DLD1 (cell line): ENCODE data around the gene MYL6B.

ENCODE experiments used
- in situ Hi-C: cut with HindIII; loops from 2 replicates; pipeline ENCODE4 v1.10.0; 2017; ENCODE audit warnings: low sequenced_read_pairs

MYL6B gene

DNA sequence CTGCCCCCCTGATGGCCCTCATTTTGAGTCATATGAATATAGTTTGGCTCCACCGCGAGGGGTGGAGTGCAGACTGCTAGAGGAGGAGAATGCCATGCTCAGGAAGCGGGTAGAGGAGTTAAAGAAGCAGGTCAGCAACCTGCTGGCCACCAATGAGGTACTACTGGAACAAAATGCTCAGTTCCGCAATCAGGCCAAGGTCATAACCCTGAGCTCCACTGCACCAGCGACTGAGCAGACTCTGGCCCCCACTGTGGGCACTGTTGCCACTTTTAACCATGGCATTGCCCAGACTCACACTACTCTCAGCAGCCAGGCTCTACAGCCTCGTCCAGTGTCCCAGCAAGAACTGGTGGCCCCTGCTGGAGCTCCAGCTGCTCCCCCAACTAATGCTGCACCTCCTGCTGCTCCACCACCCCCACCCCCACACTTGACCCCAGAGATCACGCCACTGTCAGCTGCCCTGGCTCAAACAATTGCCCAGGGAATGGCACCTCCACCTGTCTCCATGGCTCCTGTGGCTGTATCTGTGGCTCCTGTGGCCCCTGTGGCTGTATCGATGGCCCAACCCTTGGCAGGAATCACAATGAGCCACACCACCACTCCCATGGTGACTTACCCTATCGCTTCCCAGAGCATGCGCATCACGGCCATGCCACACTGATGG, 31.1 kb upstream of the MYL6B start:
- in situ Hi-C loops = no loop called here

DNA sequence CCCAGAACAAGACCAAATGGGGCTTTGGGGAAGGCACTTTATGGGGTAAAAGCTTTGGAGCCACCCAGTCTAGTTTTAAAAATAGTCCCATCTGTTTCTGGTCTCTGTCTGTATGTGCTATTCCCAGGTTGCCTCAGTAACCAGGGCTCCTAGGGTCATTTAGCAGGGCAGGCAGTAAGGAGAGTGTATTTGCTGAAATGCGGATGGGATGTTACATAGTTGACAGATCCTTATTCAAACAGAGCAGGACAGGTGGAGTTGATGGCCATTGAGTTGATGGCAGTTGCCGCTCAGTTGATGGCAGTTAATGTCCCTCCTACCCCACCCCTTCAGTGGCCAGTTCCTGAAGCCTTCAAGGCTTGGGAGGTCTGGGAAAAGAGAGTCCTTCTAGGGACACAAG, 29.8 kb upstream of the MYL6B start:
- in situ Hi-C loops = no loop called here

- in situ Hi-C loops = no loop called here
Measured at GRCh38 chr12:56124133-56124532, 28.3 kb upstream of the MYL6B start.

GRCh38 chr12:56126732-56127239, 25.6 kb upstream of the MYL6B start:
- in situ Hi-C loops = no loop called here

DNA sequence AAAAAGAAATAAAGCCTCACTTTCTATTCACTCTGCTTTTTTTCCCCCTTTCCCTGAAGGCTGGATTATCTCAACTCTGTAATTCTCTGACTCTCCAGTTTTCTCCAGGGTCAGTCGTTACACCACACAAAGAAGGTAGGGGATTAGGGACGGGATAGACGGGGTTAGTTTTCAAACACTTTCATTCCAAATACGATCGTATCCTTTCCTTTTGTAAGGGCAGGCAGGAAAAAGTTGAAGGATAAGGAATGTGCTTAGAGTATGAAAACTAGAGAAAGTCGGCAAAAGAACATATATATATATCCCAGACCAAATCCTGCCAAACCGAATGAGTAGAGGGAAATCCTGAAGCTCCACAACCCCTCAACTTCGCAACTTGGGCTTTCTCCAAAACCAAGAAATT, 24.9 kb upstream of the MYL6B start:
- in situ Hi-C loops = no loop called here

DNA sequence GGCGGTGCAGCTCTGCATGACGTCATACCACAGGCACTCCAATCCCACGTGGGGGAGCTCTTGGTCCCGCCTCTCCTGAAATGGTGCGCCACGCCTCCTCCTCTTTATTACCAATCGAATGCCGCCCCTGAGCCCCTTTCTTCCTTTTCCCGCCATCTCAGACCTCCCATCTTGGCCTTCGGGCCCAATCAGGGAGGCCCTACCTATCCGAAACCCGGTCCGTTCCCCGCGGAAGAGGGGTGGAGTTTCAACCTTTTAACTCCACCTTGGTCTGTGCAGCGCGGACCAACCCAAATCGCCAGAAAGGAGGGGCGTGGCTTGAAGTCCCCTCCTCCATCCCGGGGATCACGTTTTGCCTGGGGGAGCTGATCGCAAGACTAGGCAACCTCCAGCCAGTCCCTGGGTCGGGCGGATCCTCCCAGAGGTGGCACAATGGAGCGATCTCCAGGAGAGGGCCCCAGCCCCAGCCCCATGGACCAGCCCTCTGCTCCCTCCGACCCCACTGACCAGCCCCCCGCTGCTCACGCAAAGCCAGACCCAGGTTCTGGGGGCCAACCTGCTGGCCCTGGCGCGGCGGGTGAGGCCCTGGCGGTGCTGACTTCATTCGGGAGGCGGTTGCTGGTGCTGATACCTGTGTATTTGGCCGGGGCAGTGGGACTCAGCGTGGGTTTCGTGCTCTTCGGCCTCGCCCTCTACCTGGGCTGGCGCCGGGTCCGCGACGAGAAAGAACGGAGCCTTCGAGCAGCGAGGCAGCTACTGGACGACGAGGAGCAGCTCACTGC, 24.3 kb upstream of the MYL6B start, which contains the start of gene ESYT1:
Gene ESYT1, plus strand, starts transcription at position 380 of the 782 bp plus-strand sequence. Its CDS starts 53 bp downstream, at position 433.
- in situ Hi-C loops = no loop called here

DNA sequence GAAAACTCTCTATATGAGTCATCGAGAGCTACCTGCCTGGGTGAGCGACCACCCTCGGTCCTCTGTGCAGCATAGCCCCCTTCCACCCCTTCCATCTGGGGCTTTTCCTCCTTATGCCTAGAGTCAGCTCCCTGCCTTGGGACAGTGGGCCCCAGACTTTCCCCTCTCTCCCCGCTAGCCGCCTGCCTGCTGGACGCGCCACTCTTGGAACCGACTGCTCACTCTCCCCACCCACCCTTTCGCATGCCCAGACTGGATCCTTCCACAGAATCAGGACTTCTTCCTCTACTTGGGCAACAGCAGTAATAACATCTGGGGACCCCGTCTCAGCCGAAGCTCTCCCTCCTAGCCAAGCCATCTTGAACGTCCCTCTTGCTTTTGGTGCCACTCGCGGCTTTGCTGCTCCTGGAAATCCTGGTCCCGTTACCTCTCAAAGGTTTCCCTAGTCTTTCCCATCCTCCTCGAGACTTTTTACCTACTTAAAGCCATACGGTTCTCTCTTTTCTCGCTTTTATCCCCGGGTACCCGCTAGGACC, 23.6 kb upstream of the MYL6B start:
- in situ Hi-C loops = no loop called here

DNA sequence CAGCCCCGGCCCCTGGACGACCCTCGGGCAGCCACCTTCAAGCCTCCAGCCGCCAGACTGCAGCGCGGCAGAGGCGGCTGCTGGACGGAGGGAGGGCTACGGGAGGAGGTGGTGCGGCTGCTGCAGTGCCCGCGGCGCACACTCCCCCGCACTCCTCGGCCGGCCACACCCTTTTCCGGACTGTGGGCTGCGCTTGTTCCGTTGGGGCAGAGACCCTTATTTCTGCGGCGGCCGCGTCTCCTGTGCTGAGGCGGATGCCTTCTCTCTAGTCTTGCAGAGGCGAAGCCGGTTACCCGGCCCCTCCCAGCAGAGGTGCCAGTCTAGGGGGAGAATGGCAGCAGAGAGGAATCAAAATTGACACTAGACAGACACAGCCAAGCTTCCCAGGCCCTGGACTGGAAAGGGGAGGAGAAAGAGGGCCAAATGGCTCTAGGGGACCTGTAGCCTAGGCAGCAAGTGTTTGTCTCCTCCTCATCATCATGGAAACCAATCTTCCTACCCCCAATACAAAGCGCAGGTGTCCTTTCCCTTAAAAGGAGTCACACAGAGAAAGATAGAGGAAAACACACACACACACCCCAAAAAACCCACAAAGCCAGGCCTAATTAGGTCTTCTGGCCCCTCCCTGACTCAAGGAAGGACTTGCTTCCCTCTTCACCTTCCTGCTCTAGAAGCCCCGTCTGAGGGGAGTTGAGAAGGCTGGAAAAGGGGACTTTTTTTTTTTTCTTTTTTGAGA, 23.0 kb upstream of the MYL6B start:
- in situ Hi-C loops = no loop called here

DNA sequence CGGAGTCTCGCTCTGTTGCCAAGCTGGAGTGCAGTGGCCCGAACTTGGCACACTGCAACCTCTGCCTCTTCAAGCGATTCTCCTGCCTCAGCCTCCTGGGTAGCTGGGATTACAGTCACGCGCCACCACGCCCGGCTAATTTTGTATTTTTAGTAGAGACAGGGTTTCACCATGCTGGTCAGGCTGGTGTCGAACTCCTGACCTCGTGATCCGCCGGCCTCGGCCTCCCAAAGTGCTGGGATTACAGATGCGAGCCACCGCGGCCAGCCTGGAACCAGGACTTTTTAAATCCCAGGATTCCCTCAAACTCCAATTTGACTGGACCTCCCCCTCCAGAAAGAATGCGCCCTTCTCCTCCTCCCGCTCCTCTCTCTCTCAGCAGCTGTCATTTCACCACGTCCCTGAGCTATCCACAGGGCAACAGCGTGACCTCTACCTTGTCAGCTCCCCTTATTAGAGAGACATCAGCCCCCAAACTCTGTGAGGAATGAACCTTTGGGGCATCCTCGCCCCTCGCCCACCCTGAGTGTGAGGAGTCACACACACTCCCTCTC, 22.4 kb upstream of the MYL6B start:
- in situ Hi-C loops = no loop called here

- in situ Hi-C loops = no loop called here
Measured at GRCh38 chr12:56130876-56131275, 21.5 kb upstream of the MYL6B start.

GRCh38 chr12:56134897-56135296, 17.5 kb upstream of the MYL6B start:
- in situ Hi-C loops = no loop called here

- in situ Hi-C loops = no loop called here
Measured at GRCh38 chr12:56137853-56138571, 14.4 kb upstream of the MYL6B start.

- in situ Hi-C loops = no loop called here
Measured at GRCh38 chr12:56141946-56142784, 10.2 kb upstream of the MYL6B start.

DNA sequence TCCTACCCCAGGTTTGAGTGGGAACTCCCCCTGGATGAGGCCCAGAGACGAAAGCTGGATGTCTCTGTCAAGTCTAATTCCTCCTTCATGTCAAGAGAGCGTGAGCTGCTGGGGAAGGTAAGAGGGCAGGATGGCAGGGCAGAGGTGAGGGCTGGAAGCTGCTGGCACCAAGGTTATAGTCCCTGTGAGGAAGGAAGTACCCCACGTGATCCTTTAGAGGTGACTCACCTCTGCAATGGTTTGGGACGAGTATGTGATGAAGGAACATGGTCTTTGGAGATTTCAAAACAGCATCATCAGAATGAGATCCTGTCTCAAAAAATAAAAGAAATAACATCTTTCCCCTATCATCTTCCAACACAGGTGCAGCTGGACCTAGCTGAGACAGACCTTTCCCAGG, 9.2 kb upstream of the MYL6B start:
- in situ Hi-C loops = no loop called here

DNA sequence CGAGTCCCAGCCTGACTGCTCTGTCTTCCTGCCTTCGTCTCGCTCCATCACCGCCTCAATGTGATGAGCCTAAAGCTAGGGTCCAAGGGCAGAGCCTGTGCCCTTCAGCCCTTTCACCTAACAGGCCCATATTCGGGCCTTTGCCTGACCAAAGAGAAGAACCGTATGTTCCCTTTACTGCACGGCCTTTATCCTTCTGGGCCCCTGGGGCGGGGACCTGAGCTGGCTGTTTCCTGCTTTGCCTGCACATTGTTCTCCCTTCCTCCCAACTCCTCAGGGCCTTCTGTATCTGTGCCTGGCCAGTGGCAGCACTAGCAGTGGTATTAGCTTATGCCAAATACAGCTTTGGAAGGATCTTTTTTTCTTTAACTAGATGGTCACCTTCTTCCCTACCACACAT, 8.5 kb upstream of the MYL6B start:
- in situ Hi-C loops = no loop called here

DNA sequence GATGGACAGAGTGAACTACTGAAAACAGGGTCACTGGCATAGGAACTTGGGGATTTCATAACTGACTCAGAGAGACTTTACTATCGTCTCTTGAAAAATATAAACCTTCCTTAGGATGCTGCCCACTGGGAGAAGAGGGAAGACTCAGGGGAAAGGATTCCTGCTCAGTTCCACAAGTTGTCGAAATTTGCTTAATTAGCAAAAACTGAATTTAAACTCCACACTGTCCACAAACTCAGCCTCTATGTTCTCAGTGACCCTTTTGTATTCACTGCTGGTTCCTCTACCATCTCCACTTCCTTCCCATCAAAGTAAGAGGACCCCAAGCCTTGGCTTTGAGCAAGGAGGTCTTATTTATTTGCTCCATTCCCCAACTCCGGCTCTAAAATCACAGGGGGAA, 7.2 kb upstream of the MYL6B start:
- in situ Hi-C loops = no loop called here

DNA sequence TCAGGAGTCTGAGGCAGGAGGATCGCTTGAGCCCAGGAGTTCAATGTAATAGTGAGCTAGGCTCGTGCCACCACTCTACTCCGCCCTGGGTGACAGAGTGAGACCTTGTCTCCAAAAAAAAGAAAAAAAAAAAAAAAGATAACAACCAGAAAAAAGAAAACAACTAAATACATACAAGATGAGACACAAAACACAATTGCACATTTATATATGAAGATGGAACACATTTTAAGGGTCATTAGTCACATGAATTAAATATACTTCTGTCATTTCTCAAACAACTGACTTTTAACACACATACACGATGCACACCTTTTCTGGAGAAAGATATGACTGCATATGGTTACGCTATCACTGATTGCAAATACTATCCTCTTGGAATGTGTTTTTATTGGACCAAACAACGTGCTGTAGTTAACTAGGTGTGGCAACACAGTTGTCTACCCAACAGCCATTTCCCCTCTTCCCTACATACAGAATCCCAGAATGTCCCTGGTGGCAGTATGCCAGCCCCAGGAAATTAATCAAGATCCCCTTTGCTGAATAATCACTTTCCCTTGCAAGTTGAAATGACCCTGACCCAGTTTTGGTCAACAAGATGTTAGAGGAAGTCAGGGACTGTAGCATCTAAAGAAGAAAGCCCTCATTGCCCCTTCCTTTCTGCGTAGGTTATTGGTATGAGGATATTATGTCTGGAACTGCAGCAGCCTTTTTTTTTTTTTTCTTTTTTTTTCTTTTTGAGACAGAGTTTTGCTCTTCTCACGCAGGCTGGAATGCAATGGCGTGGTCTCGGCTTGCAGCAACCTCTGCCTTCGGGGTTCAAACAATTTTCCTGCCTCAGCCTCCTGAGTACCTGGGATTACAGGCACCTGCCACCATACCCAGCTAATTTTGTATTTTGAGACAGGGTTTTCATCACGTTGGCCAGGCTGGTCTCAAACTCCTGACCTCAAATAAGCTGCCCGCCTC, 5.6 kb upstream of the MYL6B start:
- in situ Hi-C loops = no loop called here

DNA sequence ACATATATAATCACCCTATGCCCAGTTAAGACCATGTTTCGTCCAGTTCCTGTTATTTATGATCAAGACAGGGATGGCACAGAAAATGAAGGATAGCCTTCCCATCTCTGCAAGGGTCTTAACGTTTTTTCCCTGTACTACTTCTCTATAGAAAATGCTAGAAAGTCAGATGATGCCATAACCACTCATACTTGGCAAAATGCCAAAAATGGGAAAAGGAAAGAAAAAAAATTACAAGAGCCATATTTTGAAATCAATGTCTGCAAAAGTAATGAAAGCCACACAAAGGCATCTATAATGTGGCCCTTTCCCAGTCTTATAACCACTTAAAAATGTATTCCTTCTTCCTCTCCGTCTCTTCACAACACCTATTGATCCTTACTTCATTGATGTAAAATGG, 1.8 kb upstream of the MYL6B start:
- in situ Hi-C loops = no loop called here
